ENCODE measurements around the gene IL1F10. TPM values are rescaled to one million over a fixed set of nuclear protein-coding genes. Genes with fewer than 3 reads are reported as not detected.

The IL1F10 gene
- total RNA-seq, 6 donors from 2014 or later = not detected

DNA sequence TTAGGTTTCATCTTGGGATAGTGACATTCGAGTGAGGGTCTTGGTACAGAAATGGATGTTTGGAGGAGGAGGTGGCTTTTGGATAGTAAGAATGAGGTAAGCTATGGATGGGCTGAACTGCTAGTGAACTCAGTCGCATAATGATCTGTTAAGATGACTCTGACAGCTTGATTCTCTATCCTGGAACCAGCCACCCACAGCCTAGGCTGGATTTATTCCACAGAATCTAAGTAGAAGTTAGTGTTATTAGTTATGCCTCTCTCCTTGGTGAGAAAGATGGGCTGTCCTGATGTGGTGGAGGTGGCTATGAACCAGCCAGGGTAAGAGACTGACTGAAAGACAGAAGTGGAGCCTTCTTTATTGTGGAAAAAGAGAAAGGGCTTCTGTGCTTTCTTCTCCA, 40.1 kb upstream of the IL1F10 start:
- no peaks in the 10 kb centered on the region for H3K27me3 ChIP-seq
- ATAC-seq (ENCODE audit: low FRiP score in 2 of 2) (no peak), DNase-seq (no peak)

DNA sequence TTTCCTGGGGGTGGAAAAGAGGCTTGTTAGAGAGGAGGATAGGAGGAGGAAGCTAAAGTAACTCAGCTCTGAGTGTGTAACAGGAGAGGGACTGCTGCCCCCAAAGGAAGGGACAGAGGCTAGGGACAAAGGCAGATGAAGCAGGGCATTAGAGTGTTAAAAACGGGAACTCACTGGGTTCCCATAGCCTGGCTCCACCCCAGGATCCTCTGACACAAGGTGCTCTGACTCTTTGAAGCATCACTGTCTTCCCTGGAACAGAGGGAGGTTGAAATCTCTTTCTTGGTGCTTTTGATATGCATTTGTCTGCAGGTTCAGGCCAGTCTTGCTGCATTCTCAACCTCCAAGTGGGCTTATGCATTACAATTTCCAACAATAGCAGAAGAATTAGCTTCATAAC, 39.7 kb upstream of the IL1F10 start:
- ATAC-seq (ENCODE audit: low FRiP score in 2 of 2) (no peak), DNase-seq (no peak)
- TF ChIP-seq POLR2AphosphoS5 (IDR thresholded peaks at IDR 0.05) (no peak), EP300 (IDR thresholded peaks at IDR 0.05) (no peak), POLR2A (IDR thresholded peaks at IDR 0.05) (no peak)
- TF ChIP-seq, protein P1, sequence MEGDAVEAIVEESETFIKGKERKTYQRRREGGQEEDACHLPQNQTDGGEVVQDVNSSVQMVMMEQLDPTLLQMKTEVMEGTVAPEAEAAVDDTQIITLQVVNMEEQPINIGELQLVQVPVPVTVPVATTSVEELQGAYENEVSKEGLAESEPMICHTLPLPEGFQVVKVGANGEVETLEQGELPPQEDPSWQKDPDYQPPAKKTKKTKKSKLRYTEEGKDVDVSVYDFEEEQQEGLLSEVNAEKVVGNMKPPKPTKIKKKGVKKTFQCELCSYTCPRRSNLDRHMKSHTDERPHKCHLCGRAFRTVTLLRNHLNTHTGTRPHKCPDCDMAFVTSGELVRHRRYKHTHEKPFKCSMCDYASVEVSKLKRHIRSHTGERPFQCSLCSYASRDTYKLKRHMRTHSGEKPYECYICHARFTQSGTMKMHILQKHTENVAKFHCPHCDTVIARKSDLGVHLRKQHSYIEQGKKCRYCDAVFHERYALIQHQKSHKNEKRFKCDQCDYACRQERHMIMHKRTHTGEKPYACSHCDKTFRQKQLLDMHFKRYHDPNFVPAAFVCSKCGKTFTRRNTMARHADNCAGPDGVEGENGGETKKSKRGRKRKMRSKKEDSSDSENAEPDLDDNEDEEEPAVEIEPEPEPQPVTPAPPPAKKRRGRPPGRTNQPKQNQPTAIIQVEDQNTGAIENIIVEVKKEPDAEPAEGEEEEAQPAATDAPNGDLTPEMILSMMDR (IDR thresholded peaks at IDR 0.05) = no peak
- no peak overlapping the region for H3K27ac ChIP-seq
- no peaks in the 10 kb centered on the region for H3K9me3 ChIP-seq
- no peaks in the 10 kb centered on the region for H3K36me3 ChIP-seq
- no peak overlapping the region for H3K4me3 ChIP-seq
- 7 to 27% methylated on average over 1 of the region's 1 CpG for WGBS, 2 donors
- no peaks in the 10 kb centered on the region for H3K4me1 ChIP-seq
- no peaks in the 10 kb centered on the region for H3K27me3 ChIP-seq

More for the DNA sequence above, 40.1 kb upstream of the IL1F10 start:
- no peaks in the 10 kb centered on the region for H3K36me3 ChIP-seq
- WGBS, 2 donors = 65 to 71% methylated on average over 2 of the region's 2 CpGs
- H3K9me3 ChIP-seq = no peaks in the 10 kb centered on the region
- H3K4me3 ChIP-seq = no peak overlapping the region
- H3K27ac ChIP-seq = no peak overlapping the region
- no peaks in the 10 kb centered on the region for H3K4me1 ChIP-seq
- TF ChIP-seq, protein P1 (IDR thresholded peaks at IDR 0.05) = no peak
- TF ChIP-seq EP300 (IDR thresholded peaks at IDR 0.05) (no peak), POLR2A (IDR thresholded peaks at IDR 0.05) (no peak), POLR2AphosphoS5 (IDR thresholded peaks at IDR 0.05) (no peak)

- Histone ChIP-seq H3K4me1 (no peaks in the 10 kb centered on the region), H3K36me3 (no peaks in the 10 kb centered on the region), H3K27ac (no peak overlapping the region), H3K4me3 (no peak overlapping the region), H3K27me3 (no peaks in the 10 kb centered on the region), H3K9me3 (no peaks in the 10 kb centered on the region)
- DNase-seq (no peak), ATAC-seq (ENCODE audit: low FRiP score in 2 of 2) (no peak)
- 78 to 89% methylated on average over 1 of the region's 1 CpG for WGBS, 2 donors
- no peak for TF ChIP-seq POLR2AphosphoS5 (IDR thresholded peaks at IDR 0.05)
- no peak for TF ChIP-seq EP300 (IDR thresholded peaks at IDR 0.05)
- no peak for TF ChIP-seq POLR2A (IDR thresholded peaks at IDR 0.05)
- TF ChIP-seq, protein P1 (IDR thresholded peaks at IDR 0.05) = no peak
Observed at GRCh38 chr2:113032737-113033136, 35.0 kb upstream of the IL1F10 start.

GRCh38 chr2:113034016-113034415, 33.8 kb upstream of the IL1F10 start:
- Histone ChIP-seq H3K9me3 (no peaks in the 10 kb centered on the region), H3K27ac (no peak overlapping the region), H3K4me3 (no peak overlapping the region), H3K27me3 (no peaks in the 10 kb centered on the region), H3K4me1 (no peaks in the 10 kb centered on the region), H3K36me3 (no peaks in the 10 kb centered on the region)
- WGBS, 2 donors = 71 to 74% methylated on average over 3 of the region's 3 CpGs
- TF ChIP-seq, protein P1 (IDR thresholded peaks at IDR 0.05) = no peak
- TF ChIP-seq POLR2AphosphoS5 (IDR thresholded peaks at IDR 0.05) (no peak), POLR2A (IDR thresholded peaks at IDR 0.05) (no peak), EP300 (IDR thresholded peaks at IDR 0.05) (no peak)
- DNase-seq (no peak), ATAC-seq (ENCODE audit: low FRiP score in 2 of 2) (no peak)

DNA sequence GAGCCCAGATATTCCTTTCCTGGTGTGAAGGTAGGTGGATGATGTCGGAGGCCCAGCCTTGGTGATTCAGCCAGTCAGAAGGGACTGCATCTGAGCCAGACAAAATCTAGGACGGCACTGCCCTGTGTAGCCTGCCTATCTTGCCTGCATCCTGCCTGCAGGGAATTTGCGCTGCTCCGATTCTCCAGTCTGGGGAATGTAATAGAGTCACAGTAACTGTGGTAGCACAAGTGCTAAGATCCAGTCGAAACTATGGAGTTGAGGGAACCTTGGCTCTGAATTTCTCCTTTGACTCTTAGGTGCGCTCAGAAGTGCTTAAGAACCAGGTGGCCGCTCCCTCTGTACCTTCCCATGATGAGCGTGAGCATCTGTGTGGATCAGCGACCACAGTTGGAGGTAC, 31.0 kb upstream of the IL1F10 start:
- no peak overlapping the region for H3K4me3 ChIP-seq
- no peak overlapping the region for H3K27ac ChIP-seq
- H3K36me3 ChIP-seq = no peaks in the 10 kb centered on the region
- peaks cover 0 to 3% (median 0%) of the 10 kb centered on the region in 4 donors for H3K4me1 ChIP-seq
- DNase-seq (no peak), ATAC-seq (ENCODE audit: low FRiP score in 2 of 2) (no peak)
- TF ChIP-seq POLR2A (IDR thresholded peaks at IDR 0.05) (no peak), POLR2AphosphoS5 (IDR thresholded peaks at IDR 0.05) (no peak), EP300 (IDR thresholded peaks at IDR 0.05) (no peak)
- TF ChIP-seq, protein P1 (IDR thresholded peaks at IDR 0.05) = no peak
- H3K9me3 ChIP-seq = no peaks in the 10 kb centered on the region
- H3K27me3 ChIP-seq = no peaks in the 10 kb centered on the region
- WGBS, 2 donors = 91 to 94% methylated on average over 6 to 9 of the region's 9 CpGs
